Duodenal mucosa (tissue), 2 donors: ENCODE results near the gene GRIN2A.

ENCODE experiments used
- H3K27ac ChIP-seq: one replicate; pipeline ENCODE4 v1.7.0; 2013; ENCODE audit warnings: low read depth, low read length
- H3K27me3 ChIP-seq, 2 donors: one replicate each; pipeline ENCODE4 v1.7.0; 2013; ENCODE audit warnings: low read length in 2 of 2, control low read depth in 1 of 2; ENCODE audit not compliant: insufficient read depth in 2 of 2, control insufficient read depth in 1 of 2
- H3K36me3 ChIP-seq, 2 donors: one replicate each; pipeline ENCODE4 v1.7.0; 2013; ENCODE audit warnings: low read length in 2 of 2, control low read depth in 1 of 2; ENCODE audit not compliant: insufficient read depth in 2 of 2, control insufficient read depth in 1 of 2
- H3K4me1 ChIP-seq, 2 donors: one replicate each; pipeline ENCODE4 v1.7.0; 2013; ENCODE audit warnings: low read length in 2 of 2, control low read depth in 1 of 2; ENCODE audit not compliant: insufficient read depth in 2 of 2, control insufficient read depth in 1 of 2
- H3K4me3 ChIP-seq, 2 donors: one replicate each; pipeline ENCODE4 v1.7.0; 2013; ENCODE audit warnings: low read length in 2 of 2, low read depth in 1 of 2
- H3K9ac ChIP-seq, 2 donors: one replicate each; pipeline ENCODE4 v1.7.0; 2013; ENCODE audit warnings: low read length in 2 of 2, low read depth in 1 of 2
- H3K9me3 ChIP-seq, 2 donors: one replicate each; pipeline ENCODE4 v1.7.0; 2013; ENCODE audit warnings: low read length in 2 of 2, control low read depth in 1 of 2; ENCODE audit not compliant: control insufficient read depth in 1 of 2

The GRIN2A gene

GRCh38 chr16:10121897-10122425 is 60.3 kb downstream of the GRIN2A start:
- H3K4me1 ChIP-seq = no peaks in the 10 kb centered on the region
- H3K27ac ChIP-seq = no peak overlapping the region
- no peaks in the 10 kb centered on the region for H3K27me3 ChIP-seq
- no peaks in the 10 kb centered on the region for H3K9me3 ChIP-seq
- H3K36me3 ChIP-seq = no peaks in the 10 kb centered on the region
- no peak overlapping the region for H3K9ac ChIP-seq
- H3K4me3 ChIP-seq = no peak overlapping the region

GRCh38 chr16:10121491-10121890 is 60.7 kb downstream of the GRIN2A start:
- Histone ChIP-seq H3K27me3 (no peaks in the 10 kb centered on the region), H3K27ac (no peak overlapping the region), H3K4me1 (no peaks in the 10 kb centered on the region), H3K4me3 (no peak overlapping the region), H3K9ac (no peak overlapping the region), H3K36me3 (no peaks in the 10 kb centered on the region), H3K9me3 (no peaks in the 10 kb centered on the region)

- Histone ChIP-seq H3K4me3 (no peak overlapping the region), H3K4me1 (no peaks in the 10 kb centered on the region), H3K27ac (no peak overlapping the region), H3K9ac (no peak overlapping the region), H3K27me3 (no peaks in the 10 kb centered on the region), H3K9me3 (no peaks in the 10 kb centered on the region), H3K36me3 (no peaks in the 10 kb centered on the region)
Measured at GRCh38 chr16:10120953-10121352, 61.3 kb downstream of the GRIN2A start.

- no peak overlapping the region for H3K4me3 ChIP-seq
- H3K4me1 ChIP-seq = no peaks in the 10 kb centered on the region
- H3K9ac ChIP-seq = no peak overlapping the region
- no peaks in the 10 kb centered on the region for H3K36me3 ChIP-seq
- H3K9me3 ChIP-seq = no peaks in the 10 kb centered on the region
- no peaks in the 10 kb centered on the region for H3K27me3 ChIP-seq
- no peak overlapping the region for H3K27ac ChIP-seq
Measured at GRCh38 chr16:10114409-10114808, 67.8 kb downstream of the GRIN2A start.

- no peaks in the 10 kb centered on the region for H3K4me1 ChIP-seq
- no peaks in the 10 kb centered on the region for H3K27me3 ChIP-seq
- H3K9ac ChIP-seq = no peak overlapping the region
- no peaks in the 10 kb centered on the region for H3K36me3 ChIP-seq
- H3K27ac ChIP-seq = no peak overlapping the region
- no peaks in the 10 kb centered on the region for H3K9me3 ChIP-seq
- no peak overlapping the region for H3K4me3 ChIP-seq
Measured at GRCh38 chr16:10113248-10113647, 69.0 kb downstream of the GRIN2A start.

GRCh38 chr16:10112021-10112420 is 70.2 kb downstream of the GRIN2A start:
- no peaks in the 10 kb centered on the region for H3K27me3 ChIP-seq
- no peaks in the 10 kb centered on the region for H3K4me1 ChIP-seq
- no peak overlapping the region for H3K4me3 ChIP-seq
- no peak overlapping the region for H3K27ac ChIP-seq
- H3K9me3 ChIP-seq = no peaks in the 10 kb centered on the region
- H3K36me3 ChIP-seq = no peaks in the 10 kb centered on the region
- no peak overlapping the region for H3K9ac ChIP-seq

GRCh38 chr16:10111156-10111761 is 71.0 kb downstream of the GRIN2A start:
- no peak overlapping the region for H3K27ac ChIP-seq
- H3K4me3 ChIP-seq = no peak overlapping the region
- no peak overlapping the region for H3K9ac ChIP-seq
- no peaks in the 10 kb centered on the region for H3K9me3 ChIP-seq
- no peaks in the 10 kb centered on the region for H3K4me1 ChIP-seq
- H3K36me3 ChIP-seq = no peaks in the 10 kb centered on the region
- H3K27me3 ChIP-seq = no peaks in the 10 kb centered on the region

GRCh38 chr16:10110552-10110951 is 71.7 kb downstream of the GRIN2A start:
- no peak overlapping the region for H3K27ac ChIP-seq

GRCh38 chr16:10107081-10107480 is 75.1 kb downstream of the GRIN2A start:
- no peaks in the 10 kb centered on the region for H3K4me1 ChIP-seq
- no peak overlapping the region for H3K9ac ChIP-seq
- H3K4me3 ChIP-seq = no peak overlapping the region
- H3K9me3 ChIP-seq = no peaks in the 10 kb centered on the region
- H3K27me3 ChIP-seq = no peaks in the 10 kb centered on the region
- H3K27ac ChIP-seq = no peak overlapping the region
- no peaks in the 10 kb centered on the region for H3K36me3 ChIP-seq

More at GRCh38 chr16:10110552-10110951, 71.7 kb downstream of the GRIN2A start:
- no peaks in the 10 kb centered on the region for H3K36me3 ChIP-seq
- H3K9me3 ChIP-seq = no peaks in the 10 kb centered on the region
- H3K4me1 ChIP-seq = no peaks in the 10 kb centered on the region
- no peak overlapping the region for H3K4me3 ChIP-seq
- H3K9ac ChIP-seq = no peak overlapping the region
- no peaks in the 10 kb centered on the region for H3K27me3 ChIP-seq

- no peak overlapping the region for H3K4me3 ChIP-seq
- no peak overlapping the region for H3K27ac ChIP-seq
- no peak overlapping the region for H3K9ac ChIP-seq
- no peaks in the 10 kb centered on the region for H3K27me3 ChIP-seq
- no peaks in the 10 kb centered on the region for H3K36me3 ChIP-seq
- H3K9me3 ChIP-seq = no peaks in the 10 kb centered on the region
- H3K4me1 ChIP-seq = no peaks in the 10 kb centered on the region
Measured at GRCh38 chr16:10103700-10104099, 78.5 kb downstream of the GRIN2A start.
